Endothelial cell of umbilical vein (primary cell): Measurements from ENCODE around the gene ZNF83. TPM values are rescaled to one million over a fixed set of nuclear protein-coding genes. Genes with fewer than 3 reads are reported as not detected.
"Not testable (repeated sequence)": the region's sequence is repeated elsewhere in the genome, so short reads cannot be mapped to it uniquely, and the experiment has no call there.

Experiments used
- BruUV-seq: library from RNA; stranded (reverse); fragments of 400-500 nt; replicated peaks from 2 replicates; lab custom pipeline; 2021; lab: Mats Ljungman, UMichigan
- CTCF ChIA-PET: fragments of 300-600, 350-600 bp; sonication (Branson Sonifier 250); formaldehyde crosslinking; loops from one replicate; lab custom pipeline; 2021; ENCODE audit warnings: antibody characterized with exemption, inconsistent platforms; lab: Charles Lee
- POLR2A ChIA-PET: fragments of 300-600, 350-600 bp; sonication (Branson Sonifier 250); formaldehyde crosslinking; loops from one replicate; lab custom pipeline; 2021; ENCODE audit warnings: antibody characterized with exemption, inconsistent platforms; lab: Charles Lee
- DNase-seq: peaks from one replicate; pipeline ENCODE4 v3.0.0-alpha.2; 2011; ENCODE audit warnings: low read depth, low spot score
- FAIRE-seq: peaks from 2 replicates; lab custom pipeline; 2011; peaks lifted over from hg19 to GRCh38; lab: Jason Lieb, UNC
- H2AFZ ChIP-seq: 2 replicates; pipeline ENCODE4 v1.6.0; 2012; ENCODE audit warnings: low read depth, low read length, control low read depth, inconsistent platforms
- H3K27ac ChIP-seq: 2 replicates; pipeline ENCODE4 v1.5.1; 2011; ENCODE audit warnings: low read depth, mild to moderate bottlenecking, control low read depth, low read length, moderate library complexity; ENCODE audit not compliant: insufficient read depth
- H3K27me3 ChIP-seq, 2 experiments: 2 replicates each; pipeline versions ENCODE4 v1.6.0 to v1.6.1; 2011; ENCODE audit warnings: low read length in 2 of 2, mixed read lengths in 1 of 2; ENCODE audit not compliant: control insufficient read depth in 2 of 2, insufficient read depth in 2 of 2
- H3K36me3 ChIP-seq, 2 experiments: 2 replicates in 1 of 2; 3 replicates in 1 of 2; pipeline ENCODE4 v1.5.1; 2011; ENCODE audit warnings: low read length in 2 of 2, mild to moderate bottlenecking in 1 of 2, moderate library complexity in 1 of 2; ENCODE audit not compliant: control insufficient read depth in 2 of 2, insufficient read depth in 2 of 2; ENCODE audit errors: extremely low read depth in 1 of 2
- H3K4me1 ChIP-seq: 3 replicates; pipeline ENCODE4 v1.5.1; 2011; ENCODE audit warnings: mild to moderate bottlenecking, low read length; ENCODE audit not compliant: control insufficient read depth, insufficient read depth; ENCODE audit errors: extremely low read depth
- H3K4me2 ChIP-seq: 2 replicates; pipeline ENCODE4 v1.6.1; 2011; ENCODE audit warnings: low read length, control low read depth, mixed read lengths; ENCODE audit not compliant: insufficient read depth
- H3K4me3 ChIP-seq, 3 experiments: fragments of 200-600 bp in 1 of 3; sonication (generic), shearing (Covaris generic) in 1 of 3; replicated peaks in 1 of 3; 2 replicates each; pipeline ENCODE4 v1.5.1; 2011 to 2016; ENCODE audit warnings: control low read depth in 3 of 3, low read length in 3 of 3, mild to moderate bottlenecking in 2 of 3, inconsistent platforms in 1 of 3, low read depth in 1 of 3, moderate library complexity in 1 of 3; ENCODE audit not compliant: insufficient read depth in 1 of 3
- H3K79me2 ChIP-seq: 2 replicates; pipeline ENCODE4 v1.6.0; 2012; ENCODE audit warnings: low read length, inconsistent platforms; ENCODE audit not compliant: control insufficient read depth, insufficient read depth
- H3K9ac ChIP-seq: replicated peaks from 2 replicates; pipeline ENCODE3; 2011; ENCODE audit warnings: low read length, control low read depth; ENCODE audit not compliant: insufficient read depth; ENCODE audit errors: extremely low read depth
- H3K9me1 ChIP-seq: replicated peaks from 3 replicates; pipeline ENCODE4 v1.6.0; 2011; ENCODE audit warnings: mild to moderate bottlenecking, low read length; ENCODE audit not compliant: control insufficient read depth, insufficient read depth; ENCODE audit errors: extremely low read depth
- H3K9me3 ChIP-seq: replicated peaks from 2 replicates; pipeline ENCODE4 v1.5.1; 2012; ENCODE audit warnings: low read length, inconsistent platforms; ENCODE audit not compliant: control insufficient read depth, insufficient read depth
- H4K20me1 ChIP-seq: replicated peaks from 2 replicates; pipeline ENCODE3; 2011; ENCODE audit warnings: mild to moderate bottlenecking, low read length; ENCODE audit not compliant: control insufficient read depth, insufficient read depth; ENCODE audit errors: extremely low read depth
- CTCF ChIP-seq, 2 donors: IDR thresholded peaks; 1 replicate in 1 of 2; 2 replicates in 1 of 2; pipeline ENCODE4 v1.5.1; 2011; ENCODE audit warnings: low read length in 2 of 2, mild to moderate bottlenecking in 2 of 2, moderate library complexity in 2 of 2, control low read depth in 1 of 2, inconsistent platforms in 1 of 2, low read depth in 1 of 2; ENCODE audit not compliant: insufficient read depth in 1 of 2; ENCODE audit errors: extremely low read depth in 1 of 2
- EZH2 ChIP-seq: IDR thresholded peaks from 2 replicates; pipeline ENCODE4 v1.6.1; 2012; ENCODE audit warnings: borderline replicate concordance, low read depth, mild to moderate bottlenecking, moderate library complexity, low read length, inconsistent platforms; ENCODE audit not compliant: severe bottlenecking
- FOS ChIP-seq: IDR thresholded peaks from 2 replicates; pipeline ENCODE4 v1.6.1; 2011; ENCODE audit warnings: mild to moderate bottlenecking, low read length, moderate library complexity, borderline replicate concordance; ENCODE audit not compliant: insufficient read depth
- GATA2 ChIP-seq: IDR thresholded peaks from 2 replicates; pipeline ENCODE4 v1.7.0; 2011; ENCODE audit warnings: low read depth, mild to moderate bottlenecking, moderate library complexity, mixed read lengths, low read length; ENCODE audit not compliant: insufficient read length, insufficient read depth
- JUN ChIP-seq: IDR thresholded peaks from 2 replicates; pipeline ENCODE4 v1.6.1; 2011; ENCODE audit warnings: borderline replicate concordance, low read depth; ENCODE audit not compliant: insufficient read length, insufficient read depth
- MAX ChIP-seq: IDR thresholded peaks from 2 replicates; pipeline ENCODE4 v1.6.1; 2011; ENCODE audit not compliant: insufficient read depth, insufficient read length
- MYC ChIP-seq: IDR thresholded peaks from one replicate; pipeline ENCODE4 v1.6.1; 2011; ENCODE audit warnings: mild to moderate bottlenecking, low read depth, low read length
- POLR2A ChIP-seq: IDR thresholded peaks from 2 replicates; pipeline ENCODE4 v1.6.1; 2012; ENCODE audit warnings: low read depth, mild to moderate bottlenecking, control low read depth, low read length
- POLR2AphosphoS5 ChIP-seq: IDR thresholded peaks from 2 replicates; pipeline ENCODE4 v1.6.1; 2012; ENCODE audit warnings: low read depth, mild to moderate bottlenecking, control low read depth, low read length, moderate library complexity; ENCODE audit not compliant: insufficient read depth
- dilution Hi-C: fragments of 300-500 bp; cut with MboI; formaldehyde crosslinking; loops from one replicate; pipeline ENCODE4 v1.15.0; 2019; ENCODE audit warnings: low sequenced_read_pairs; ENCODE audit not compliant: extremely low pct_ligation_motif_present
- intact Hi-C: fragments of 100-400 bp; cut with micrococcal nuclease; formaldehyde crosslinking; loops from one replicate; pipeline ENCODE4 v1.10.0; 2022
- polyA plus RNA-seq, 4 experiments: library from polyadenylated mRNA; depleted of rRNA in 3 of 4; stranded (reverse) in 3 of 4; unstranded in 1 of 4; fragments of >200 nt; gene quantifications; 2 replicates each; pipeline versions ENCODE4 v1.2.1 to v1.2.3, GENCODE V29; 2011 to 2012; ENCODE audit warnings: missing spikeins in 1 of 4
- total RNA-seq: library from RNA; stranded (reverse); gene quantifications from 2 replicates; pipeline ENCODE4 v1.2.3, GENCODE V29; 2021

Gene ZNF83
- total and polyA plus RNA-seq, 2 donors (not counting 3 experiments of a cell fraction or from before 2014, with no cell fraction given), result 32.3 to 41.4 TPM

- CTCF ChIA-PET, result interaction anchor here (1.8 kb wide), 1 partner anchor 13 kb away, joined by 4 read pairs; no protein-coding TSS in a partner anchor
- POLR2A ChIA-PET, result no interaction called here
Measured at GRCh38 chr19:52602941-52603340, 35.2 kb downstream of the ZNF83 start.

GRCh38 chr19:52601974-52602366 lies 36.2 kb downstream of the ZNF83 start:
- Histone ChIP-seq H2AFZ (peak overlapping the region; percentile 98), H3K4me2 (peak overlapping the region; percentile 98)
- H3K27me3 ChIP-seq, dilution Hi-C loops, BruUV-seq, H3K27ac ChIP-seq, H3K4me1 ChIP-seq, H3K9me3 ChIP-seq, H3K79me2 ChIP-seq, H3K9me1 ChIP-seq, H3K36me3 ChIP-seq, H3K9ac ChIP-seq, H3K4me3 ChIP-seq, H4K20me1 ChIP-seq, POLR2A ChIA-PET: not testable (repeated sequence)
- CTCF ChIA-PET, result interaction anchor here (0.6 to 1.8 kb wide), 2 partner anchors 12 to 26 kb away, joined by 4 read pairs; no protein-coding TSS in a partner anchor
- intact Hi-C loops, result loop anchor here (5.0 kb wide), 1 partner anchor 90 kb away; no protein-coding TSS in a partner anchor
- FAIRE-seq (peak; percentile 18), DNase-seq (peak; percentile 3)

More at GRCh38 chr19:52602941-52603340, 35.2 kb downstream of the ZNF83 start:
- DNase-seq (no peak), FAIRE-seq (no peak)
- no peaks in the 10 kb centered on the region for H3K36me3 ChIP-seq
- H3K27ac ChIP-seq, result no peak overlapping the region
- intact Hi-C loops, result loop anchor here (5.0 kb wide), 1 partner anchor 89 kb away; no protein-coding TSS in a partner anchor
- no peaks in the 10 kb centered on the region for H3K79me2 ChIP-seq
- dilution Hi-C loops, result no loop called here
- no peak overlapping the region for H3K9ac ChIP-seq
- H3K4me3 ChIP-seq, result no peak overlapping the region
- no peaks in the 10 kb centered on the region for H4K20me1 ChIP-seq
- H2AFZ ChIP-seq, result no peak overlapping the region
- no peak for TF ChIP-seq MYC
- TF ChIP-seq JUN, result no peak
- TF ChIP-seq FOS, result no peak
- no peak for TF ChIP-seq POLR2AphosphoS5
- no peak for TF ChIP-seq MAX
- no peak for TF ChIP-seq GATA2
- no peak for TF ChIP-seq EZH2
- TF ChIP-seq POLR2A, result no peak
- no peak for TF ChIP-seq CTCF (IDR thresholded peaks at IDR 0.05; ENCODE audit: extremely low read depth in 1 of 2, insufficient read depth in 1 of 2, low read depth in 1 of 2, low read length in 2 of 2)
- H3K9me3 ChIP-seq, result no peaks in the 10 kb centered on the region
- no peaks in the 10 kb centered on the region for H3K4me1 ChIP-seq
- BruUV-seq, result no TSS peak
- no peaks in the 10 kb centered on the region for H3K27me3 ChIP-seq
- H3K4me2 ChIP-seq, result no peak overlapping the region
- no peaks in the 10 kb centered on the region for H3K9me1 ChIP-seq
